IMR-90 (cell line): ENCODE results near the gene MALT1. TPM values are rescaled to one million over a fixed set of nuclear protein-coding genes. Genes with fewer than 3 reads are reported as not detected.

Experiments used
- ATAC-seq: fragments of 200-7000 bp; cut with Tn5 transposase; 2 replicates; pipeline ENCODE4 v1.9.1; 2020; ENCODE audit warnings: low read depth, mild to moderate bottlenecking, moderate library complexity
- BruUV-seq: library from RNA; stranded (reverse); fragments of 400-500 nt; replicated peaks from 2 replicates; lab custom pipeline; 2021; lab: Mats Ljungman, UMichigan
- CTCF ChIA-PET: fragments of 300-600 bp; formaldehyde crosslinking; extraction: SDS; loops from one replicate; lab custom pipeline; 2021; ENCODE audit warnings: antibody characterized with exemption; lab: Yijun Ruan, JAX
- POLR2A ChIA-PET: fragments of 300-600 bp; sonication (Branson Sonifier 250); formaldehyde crosslinking; loops from one replicate; lab custom pipeline; 2022; ENCODE audit warnings: antibody characterized with exemption; ENCODE audit not compliant: unreplicated experiment; lab: Charles Lee
- DNase-seq: peaks from one replicate; pipeline ENCODE4 v3.0.0; 2013
- H2AFZ ChIP-seq: replicated peaks from 2 replicates; pipeline ENCODE3; 2013; ENCODE audit warnings: low read length, mild to moderate bottlenecking; ENCODE audit not compliant: poor library complexity
- H2AK5ac ChIP-seq: 2 replicates; pipeline ENCODE4 v1.6.1; 2013; ENCODE audit warnings: low read depth, low read length, inconsistent platforms
- H2AK9ac ChIP-seq: replicated peaks from 2 replicates; pipeline ENCODE3; 2013; ENCODE audit warnings: mild to moderate bottlenecking, low read depth, low read length, moderate library complexity; ENCODE audit not compliant: poor library complexity
- H2BK120ac ChIP-seq: 2 replicates; pipeline ENCODE4 v1.6.1; 2013; ENCODE audit warnings: low read depth, low read length, inconsistent platforms
- H2BK15ac ChIP-seq: 3 replicates; pipeline ENCODE4 v1.6.1; 2013; ENCODE audit warnings: low read depth, low read length, inconsistent platforms
- H2BK20ac ChIP-seq: 2 replicates; pipeline ENCODE4 v1.6.1; 2013; ENCODE audit warnings: low read depth, mild to moderate bottlenecking, inconsistent platforms, low read length, moderate library complexity
- H2BK5ac ChIP-seq: 2 replicates; pipeline ENCODE4 v1.6.1; 2013; ENCODE audit warnings: mild to moderate bottlenecking, low read depth, low read length, inconsistent platforms; ENCODE audit not compliant: poor library complexity, severe bottlenecking
- H3K14ac ChIP-seq: replicated peaks from 2 replicates; pipeline ENCODE4 v1.6.1; 2013; ENCODE audit warnings: low read depth, low read length, inconsistent platforms
- H3K18ac ChIP-seq: 2 replicates; pipeline ENCODE4 v1.6.1; 2013; ENCODE audit warnings: low read depth, low read length, control low read depth
- H3K23ac ChIP-seq: 2 replicates; pipeline ENCODE4 v1.6.1; 2013; ENCODE audit warnings: low read depth, low read length, inconsistent platforms
- H3K27ac ChIP-seq: 2 replicates; pipeline ENCODE4 v1.5.1; 2013; ENCODE audit warnings: mild to moderate bottlenecking, control low read depth, low read length; ENCODE audit not compliant: insufficient read depth
- H3K27me3 ChIP-seq: 2 replicates; pipeline ENCODE4 v1.6.1; 2013; ENCODE audit warnings: low read length; ENCODE audit not compliant: control insufficient read depth, insufficient read depth
- H3K36me3 ChIP-seq: 2 replicates; pipeline ENCODE4 v1.6.1; 2013; ENCODE audit warnings: low read length, mixed read lengths; ENCODE audit not compliant: control insufficient read depth, insufficient read depth
- H3K4ac ChIP-seq: 2 replicates; pipeline ENCODE4 v1.6.1; 2013; ENCODE audit warnings: low read depth, low read length, inconsistent platforms
- H3K4me1 ChIP-seq: 2 replicates; pipeline ENCODE4 v1.6.1; 2013; ENCODE audit warnings: low read length, mixed read lengths; ENCODE audit not compliant: control insufficient read depth, insufficient read depth
- H3K4me2 ChIP-seq: 2 replicates; pipeline ENCODE4 v1.6.1; 2013; ENCODE audit warnings: low read depth, mild to moderate bottlenecking, control low read depth, low read length, moderate library complexity
- H3K4me3 ChIP-seq: 2 replicates; pipeline ENCODE4 v1.5.1; 2013; ENCODE audit warnings: low read depth, mild to moderate bottlenecking, control low read depth, low read length, moderate library complexity; ENCODE audit not compliant: insufficient read depth
- H3K56ac ChIP-seq: 2 replicates; pipeline ENCODE4 v1.6.1; 2013; ENCODE audit warnings: low read length, inconsistent platforms; ENCODE audit not compliant: insufficient read depth; ENCODE audit errors: extremely low read depth
- H3K79me1 ChIP-seq, 2 experiments: 2 replicates each; pipeline ENCODE4 v1.6.1; 2013; ENCODE audit warnings: low read length in 2 of 2, inconsistent platforms in 1 of 2, low read depth in 1 of 2
- H3K9ac ChIP-seq: 2 replicates; pipeline ENCODE4 v1.6.1; 2013; ENCODE audit warnings: low read depth, low read length, control low read depth
- H3K9me1 ChIP-seq: 2 replicates; pipeline ENCODE4 v1.6.1; 2013; ENCODE audit warnings: low read length, inconsistent platforms; ENCODE audit not compliant: insufficient read depth
- H3K9me3 ChIP-seq: 2 replicates; pipeline ENCODE4 v1.6.1; 2013; ENCODE audit warnings: low read length; ENCODE audit not compliant: control insufficient read depth, insufficient read depth
- H4K20me1 ChIP-seq: 2 replicates; pipeline ENCODE4 v1.6.1; 2013; ENCODE audit warnings: low read length, inconsistent platforms; ENCODE audit not compliant: insufficient read depth
- H4K5ac ChIP-seq: 2 replicates; pipeline ENCODE4 v1.6.1; 2013; ENCODE audit warnings: mild to moderate bottlenecking, low read depth, low read length, control low read depth
- H4K8ac ChIP-seq, 2 experiments: 2 replicates each; pipeline ENCODE4 v1.6.1; 2013; ENCODE audit warnings: low read depth in 2 of 2, low read length in 2 of 2, control low read depth in 1 of 2, inconsistent platforms in 1 of 2
- H4K91ac ChIP-seq: 2 replicates; pipeline ENCODE4 v1.6.1; 2013; ENCODE audit warnings: low read depth, low read length, inconsistent platforms; ENCODE audit not compliant: insufficient read depth
- BHLHE40 ChIP-seq: fragments of 150-350 bp; IDR thresholded peaks from 2 replicates; pipeline ENCODE4 v1.6.1; 2016; ENCODE audit warnings: mild to moderate bottlenecking, low read depth, low read length
- CEBPB ChIP-seq: IDR thresholded peaks from 2 replicates; pipeline ENCODE4 v1.6.1; 2012; ENCODE audit warnings: low read depth, low read length, improper control_type of control experiment
- CHD1 ChIP-seq: IDR thresholded peaks from 2 replicates; pipeline ENCODE4 v1.6.1; 2012; ENCODE audit warnings: low read depth, low read length, improper control_type of control experiment
- FOS ChIP-seq: fragments of 150-350 bp; IDR thresholded peaks from 2 replicates; pipeline ENCODE4 v1.6.1; 2016; ENCODE audit warnings: low read depth, low read length
- MAFK ChIP-seq: IDR thresholded peaks from 2 replicates; pipeline ENCODE4 v1.6.1; 2012; ENCODE audit warnings: low read depth, low read length, improper control_type of control experiment
- MAZ ChIP-seq: IDR thresholded peaks from 2 replicates; pipeline ENCODE4 v1.6.1; 2012; ENCODE audit warnings: low read depth, mild to moderate bottlenecking, low read length, improper control_type of control experiment, moderate library complexity, borderline replicate concordance
- MXI1 ChIP-seq: IDR thresholded peaks from 2 replicates; pipeline ENCODE4 v1.6.1; 2012; ENCODE audit warnings: low read depth, mild to moderate bottlenecking, low read length, moderate library complexity, borderline replicate concordance
- NFE2L2 ChIP-seq: fragments of 150-350 bp; IDR thresholded peaks from 2 replicates; pipeline ENCODE4 v1.6.1; 2016; ENCODE audit warnings: low read depth, mild to moderate bottlenecking, low read length
- POLR2A ChIP-seq: IDR thresholded peaks from 2 replicates; pipeline ENCODE4 v1.6.1; 2012; ENCODE audit warnings: mild to moderate bottlenecking, low read depth, low read length
- RCOR1 ChIP-seq: IDR thresholded peaks from 2 replicates; pipeline ENCODE4 v1.6.1; 2012; ENCODE audit warnings: mild to moderate bottlenecking, low read length, improper control_type of control experiment; ENCODE audit not compliant: insufficient replicate concordance
- RFX5 ChIP-seq: IDR thresholded peaks from 2 replicates; pipeline ENCODE4 v1.8.0; 2012; ENCODE audit warnings: low read depth, mild to moderate bottlenecking, low read length, moderate library complexity
- SMC3 ChIP-seq: fragments of 150-350 bp; IDR thresholded peaks from 2 replicates; pipeline ENCODE4 v1.6.1; 2016; ENCODE audit warnings: low read depth, mild to moderate bottlenecking, antibody characterized with exemption, low read length, moderate library complexity
- WGBS, 2 experiments: methylation state at CpG; one replicate each; pipeline versions ENCODE4 v1.1.5 to v1.1.7; 2013; ENCODE audit warnings: missing lambda C conversion rate in 2 of 2; ENCODE audit not compliant: insufficient read length in 1 of 2; ENCODE audit errors: extremely low coverage in 2 of 2; 5-methylcytosine and 5-hydroxymethylcytosine counted together
- dilution Hi-C: fragments of 300-500 bp; cut with HindIII; formaldehyde crosslinking; loops from one replicate; pipeline ENCODE4 v1.14.3; 2018; ENCODE audit warnings: low sequenced_read_pairs; ENCODE audit not compliant: unreplicated experiment
- in situ Hi-C: fragments of 300-500 bp; cut with MboI; formaldehyde crosslinking; loops from 3 replicates; pipeline ENCODE4 v1.14.3; 2019; ENCODE audit warnings: low sequenced_read_pairs, inconsistent platforms, mixed read lengths
- intact Hi-C: fragments of 100-400 bp; cut with micrococcal nuclease; formaldehyde crosslinking; loops from 2 replicates; pipeline ENCODE4 v1.10.0; 2022
- polyA plus RNA-seq, 3 experiments: library from polyadenylated mRNA; depleted of rRNA; stranded (reverse); fragments of >200 nt; gene quantifications; 2 replicates each; pipeline ENCODE4 v1.2.3, GENCODE V29; 2012; ENCODE audit warnings: low replicate concordance in 1 of 3
- total RNA-seq: library from RNA; depleted of rRNA; stranded (reverse); fragments of >200 nt; gene quantifications from 2 replicates; pipeline ENCODE4 v1.2.3, GENCODE V29; 2012
- TF ChIP-seq, protein P1 (sequence below): fragments of 150-350 bp; IDR thresholded peaks from 2 replicates; pipeline ENCODE4 v1.6.1; 2016; ENCODE audit warnings: low read depth, mild to moderate bottlenecking, low read length, moderate library complexity, borderline replicate concordance
- TF ChIP-seq, protein P2 (sequence below): fragments of 150-350 bp; IDR thresholded peaks from 2 replicates; pipeline ENCODE4 v1.6.1; 2017; ENCODE audit warnings: mild to moderate bottlenecking, antibody characterized with exemption, low read length, low read depth
- TF ChIP-seq, protein P3 (sequence below): conservative IDR thresholded peaks from 2 replicates; pipeline ENCODE4 v1.5.1; 2012; ENCODE audit warnings: mild to moderate bottlenecking, low read depth, low read length, improper control_type of control experiment

MALT1 gene
- total and polyA plus RNA-seq, 2 of the 4 experiments (the other 2 are of a cell fraction), result 8.3 to 25.3 TPM

DNA sequence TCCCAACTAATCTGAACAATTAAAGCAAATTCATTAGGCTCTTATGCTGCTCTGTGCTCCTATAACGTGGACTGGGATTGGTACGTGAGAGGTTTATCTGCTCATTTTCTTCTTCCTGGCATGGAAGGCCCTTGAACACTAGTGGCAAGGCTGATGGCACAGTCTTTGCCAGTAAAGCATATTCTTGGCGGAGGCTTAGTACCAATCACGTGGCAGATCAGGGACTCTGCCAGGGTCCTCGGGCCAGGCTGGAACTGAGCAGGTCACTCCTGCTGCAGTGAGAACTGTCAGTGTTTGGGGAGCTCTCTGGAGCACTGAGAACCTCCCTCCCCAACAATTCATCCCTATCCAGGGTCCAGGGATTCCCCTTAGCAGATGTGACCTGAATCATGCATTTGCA is 38.7 kb upstream of the MALT1 start:
- Histone ChIP-seq H2BK15ac (no peak overlapping the region), H3K27ac (no peak overlapping the region), H2AK9ac (no peak overlapping the region), H3K27me3 (no peaks in the 10 kb centered on the region), H4K8ac (no peak overlapping the region), H2BK20ac (peak overlapping the region; percentile 29; the same call in 1 of the 2 replicates), H3K4me2 (no peak overlapping the region), H4K20me1 (no peaks in the 10 kb centered on the region), H2AK5ac (no peak overlapping the region), H2BK5ac (no peak overlapping the region), H3K9ac (no peak overlapping the region), H3K36me3 (no peaks in the 10 kb centered on the region), H3K56ac (no peak overlapping the region), H3K9me3 (no peaks in the 10 kb centered on the region), H3K79me1 (0 out of 4 replicates have a peak, but pooled peaks cover 0 to 4% of the 10 kb centered on the region in 2 experiments), H3K4me1 (peaks cover 18% of the 10 kb centered on the region), H3K4ac (no peak overlapping the region; the same call in 1 of the 2 replicates), H4K91ac (0 out of 2 replicates have a peak overlapping the region, but pooled peaks have one; percentile 5), H3K9me1 (peaks cover 10% of the 10 kb centered on the region), H3K4me3 (no peak overlapping the region), H2AFZ (no peak overlapping the region), H4K5ac (no peak overlapping the region), H3K14ac (no peak overlapping the region), H2BK120ac (no peak overlapping the region; the same call in 1 of the 2 replicates), H3K18ac (no peak overlapping the region), H3K23ac (no peak overlapping the region)
- dilution Hi-C loops, result no loop called here
- no peak for ATAC-seq
- no TSS peak for BruUV-seq
- intact Hi-C loops, result no loop called here
- no peak for DNase-seq
- ChIA-PET POLR2A (no interaction called here), CTCF (no interaction called here)
- TF ChIP-seq NFE2L2 (no peak), SMC3 (no peak), POLR2A (no peak), BHLHE40 (no peak), FOS (no peak), RFX5 (no peak), MAFK (no peak), RCOR1 (no peak), MAZ (no peak), CHD1 (no peak), MXI1 (no peak), CEBPB (no peak)
- TF ChIP-seq, protein P1, sequence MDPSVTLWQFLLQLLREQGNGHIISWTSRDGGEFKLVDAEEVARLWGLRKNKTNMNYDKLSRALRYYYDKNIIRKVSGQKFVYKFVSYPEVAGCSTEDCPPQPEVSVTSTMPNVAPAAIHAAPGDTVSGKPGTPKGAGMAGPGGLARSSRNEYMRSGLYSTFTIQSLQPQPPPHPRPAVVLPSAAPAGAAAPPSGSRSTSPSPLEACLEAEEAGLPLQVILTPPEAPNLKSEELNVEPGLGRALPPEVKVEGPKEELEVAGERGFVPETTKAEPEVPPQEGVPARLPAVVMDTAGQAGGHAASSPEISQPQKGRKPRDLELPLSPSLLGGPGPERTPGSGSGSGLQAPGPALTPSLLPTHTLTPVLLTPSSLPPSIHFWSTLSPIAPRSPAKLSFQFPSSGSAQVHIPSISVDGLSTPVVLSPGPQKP, result no peak
- TF ChIP-seq, protein P2, sequence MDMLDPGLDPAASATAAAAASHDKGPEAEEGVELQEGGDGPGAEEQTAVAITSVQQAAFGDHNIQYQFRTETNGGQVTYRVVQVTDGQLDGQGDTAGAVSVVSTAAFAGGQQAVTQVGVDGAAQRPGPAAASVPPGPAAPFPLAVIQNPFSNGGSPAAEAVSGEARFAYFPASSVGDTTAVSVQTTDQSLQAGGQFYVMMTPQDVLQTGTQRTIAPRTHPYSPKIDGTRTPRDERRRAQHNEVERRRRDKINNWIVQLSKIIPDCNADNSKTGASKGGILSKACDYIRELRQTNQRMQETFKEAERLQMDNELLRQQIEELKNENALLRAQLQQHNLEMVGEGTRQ, result no peak
- TF ChIP-seq, protein P3, sequence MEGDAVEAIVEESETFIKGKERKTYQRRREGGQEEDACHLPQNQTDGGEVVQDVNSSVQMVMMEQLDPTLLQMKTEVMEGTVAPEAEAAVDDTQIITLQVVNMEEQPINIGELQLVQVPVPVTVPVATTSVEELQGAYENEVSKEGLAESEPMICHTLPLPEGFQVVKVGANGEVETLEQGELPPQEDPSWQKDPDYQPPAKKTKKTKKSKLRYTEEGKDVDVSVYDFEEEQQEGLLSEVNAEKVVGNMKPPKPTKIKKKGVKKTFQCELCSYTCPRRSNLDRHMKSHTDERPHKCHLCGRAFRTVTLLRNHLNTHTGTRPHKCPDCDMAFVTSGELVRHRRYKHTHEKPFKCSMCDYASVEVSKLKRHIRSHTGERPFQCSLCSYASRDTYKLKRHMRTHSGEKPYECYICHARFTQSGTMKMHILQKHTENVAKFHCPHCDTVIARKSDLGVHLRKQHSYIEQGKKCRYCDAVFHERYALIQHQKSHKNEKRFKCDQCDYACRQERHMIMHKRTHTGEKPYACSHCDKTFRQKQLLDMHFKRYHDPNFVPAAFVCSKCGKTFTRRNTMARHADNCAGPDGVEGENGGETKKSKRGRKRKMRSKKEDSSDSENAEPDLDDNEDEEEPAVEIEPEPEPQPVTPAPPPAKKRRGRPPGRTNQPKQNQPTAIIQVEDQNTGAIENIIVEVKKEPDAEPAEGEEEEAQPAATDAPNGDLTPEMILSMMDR, result no peak
- 95% methylated on average over 2 of the region's 5 CpGs; no CpG with 5 or more reads in 1 of the 2 experiments for WGBS, 2 experiments
- in situ Hi-C loops, result no loop called here
